Right cardiac atrium (tissue), 5 donors: Measurements from ENCODE around the gene PCSK2. TPM values are rescaled to one million over a fixed set of nuclear protein-coding genes. Genes with fewer than 3 reads are reported as not detected.

Experiments used
- ATAC-seq, 2 donors: fragments of 200-7000 bp; cut with Tn5 transposase; one replicate each; pipeline versions ENCODE4 v1.8.0 to v1.9.1; 2020; ENCODE audit warnings: moderate library complexity in 2 of 2, mild to moderate bottlenecking in 1 of 2
- DNase-seq, 3 donors: peaks; one replicate each; pipeline ENCODE4 v3.0.0-alpha.2; 2020
- H3K27ac ChIP-seq: one replicate; pipeline ENCODE4 v1.5.1; 2013; ENCODE audit warnings: mild to moderate bottlenecking, low read length, control low read depth, moderate library complexity
- H3K27me3 ChIP-seq: one replicate; pipeline ENCODE4 v1.6.1; 2013; ENCODE audit not compliant: control insufficient read depth, insufficient read depth
- H3K4me1 ChIP-seq: one replicate; pipeline ENCODE4 v1.6.1; 2013; ENCODE audit warnings: low read length; ENCODE audit not compliant: control insufficient read depth, insufficient read depth
- H3K4me3 ChIP-seq: one replicate; pipeline ENCODE4 v1.5.1; 2013; ENCODE audit warnings: low read length, control low read depth
- H3K9me3 ChIP-seq: one replicate; pipeline ENCODE4 v1.6.1; 2013; ENCODE audit warnings: low read length; ENCODE audit not compliant: control insufficient read depth
- WGBS: extraction: QIAGEN DNeasy Blood & Tissue Kit; methylation state at CpG from one replicate; pipeline ENCODE4 v1.1.7; 2013; 5-methylcytosine and 5-hydroxymethylcytosine counted together
- intact Hi-C, 4 donors: fragments of 100-400 bp; cut with DNase I; formaldehyde crosslinking; loops; one replicate each; pipeline versions ENCODE4 v1.11.0 to v1.14.0; 2022 to 2023
- polyA plus RNA-seq: library from polyadenylated mRNA; stranded (reverse); fragments of 200-250 nt; gene quantifications from one replicate; pipeline ENCODE4 v1.2.3, GENCODE V29; 2013
- total RNA-seq, 4 donors: library from RNA; stranded (reverse); fragmentation: NEBNext Ultra II Directional; extraction: Animal tissue kit (Norgen Biotek cat#: 25700); gene quantifications; one replicate each; pipeline ENCODE4 v1.2.1, GENCODE V29; 2021
- donor health status: healthy with polysubstance abuse.
- donor health status: DM: no; HTN: yes; CAD: no.
- donor health status: DM: no; HTN: no; CAD: no.
- donor health status: DM: no; HTN: yes; CAD: no; lungs with severe emphysema.
- donor health status: DM: yes; HTN: yes; CAD: no.

The PCSK2 gene
- total and polyA plus RNA-seq, 5 donors, result 1.1 to 3.2 (median 1.9) TPM

DNA sequence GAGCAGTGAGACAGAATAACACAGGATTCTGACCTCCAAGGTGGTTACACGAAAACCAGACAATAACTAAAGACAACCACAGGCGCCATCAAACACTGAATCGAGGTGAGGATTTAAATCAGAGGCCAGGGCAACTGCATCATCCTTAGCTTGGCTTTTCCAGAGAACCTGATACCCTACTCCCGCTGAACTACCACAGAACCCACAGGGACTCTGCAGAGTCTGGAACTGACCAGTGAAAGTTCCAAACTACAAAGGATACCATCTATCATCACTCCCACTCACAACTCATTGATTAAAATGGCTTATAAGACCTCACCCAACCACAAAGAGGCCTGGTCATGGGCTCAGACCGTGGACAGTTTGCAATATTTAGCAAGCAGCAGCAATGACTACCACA lies 219.3 kb downstream of the PCSK2 start:
- no peak for DNase-seq
- no peak for ATAC-seq

DNA sequence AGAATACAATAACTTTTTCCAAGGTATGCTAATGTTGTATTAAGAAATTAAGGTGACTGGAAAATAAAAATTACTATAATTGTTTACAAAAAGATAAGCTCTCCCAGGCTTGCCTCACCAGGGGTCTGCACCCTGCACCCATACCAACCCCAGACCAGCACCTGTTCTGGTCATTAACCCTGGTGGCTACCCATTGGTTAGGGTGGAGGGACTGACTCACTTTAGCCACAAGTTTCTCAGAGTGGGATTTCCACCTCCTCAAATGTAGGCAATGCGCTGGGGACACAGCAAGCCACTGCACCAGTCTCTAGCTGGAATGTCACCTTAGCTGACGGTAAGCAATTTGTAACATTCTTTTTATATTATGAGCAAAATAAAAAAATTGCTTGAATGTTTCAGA lies 221.2 kb downstream of the PCSK2 start:
- WGBS, result 94% methylated on average over 2 of the region's 2 CpGs
- H3K4me3 ChIP-seq, result no peak overlapping the region
- H3K9me3 ChIP-seq, result no peaks in the 10 kb centered on the region
- no peaks in the 10 kb centered on the region for H3K27me3 ChIP-seq
- DNase-seq (no peak), ATAC-seq (no peak)
- H3K27ac ChIP-seq, result no peak overlapping the region
- intact Hi-C loops, result no loop called here
- H3K4me1 ChIP-seq, result no peaks in the 10 kb centered on the region

More for the DNA sequence above, 219.3 kb downstream of the PCSK2 start:
- H3K4me1 ChIP-seq, result no peaks in the 10 kb centered on the region
- intact Hi-C loops, result no loop called here
- no peaks in the 10 kb centered on the region for H3K27me3 ChIP-seq
- H3K27ac ChIP-seq, result no peak overlapping the region
- WGBS, result 76% methylated on average over 5 of the region's 5 CpGs
- no peaks in the 10 kb centered on the region for H3K9me3 ChIP-seq
- no peak overlapping the region for H3K4me3 ChIP-seq

DNA sequence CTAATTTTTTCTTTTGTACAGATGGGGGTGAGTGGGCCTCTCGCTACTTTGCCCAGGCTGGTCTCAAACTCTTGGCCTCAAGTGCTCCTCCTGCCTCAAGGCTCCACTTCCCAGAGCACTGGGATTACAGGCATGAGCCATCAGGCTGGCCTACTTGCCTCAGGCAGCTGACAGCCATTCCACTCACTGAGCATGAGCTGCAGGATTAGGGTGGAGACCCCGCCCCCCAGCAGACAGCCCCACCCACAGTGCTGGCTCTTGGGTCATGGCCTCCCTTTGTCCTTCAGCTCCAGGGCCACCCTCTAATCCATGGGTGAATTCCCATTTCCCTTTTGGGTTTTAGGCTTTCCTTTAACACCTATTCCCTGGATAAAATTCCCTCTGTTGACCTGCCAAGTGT lies 222.2 kb downstream of the PCSK2 start:
- H3K27ac ChIP-seq, result no peak overlapping the region
- no peaks in the 10 kb centered on the region for H3K9me3 ChIP-seq
- WGBS, result 82% methylated on average over 2 of the region's 2 CpGs
- no peak for ATAC-seq
- no peak overlapping the region for H3K4me3 ChIP-seq
- intact Hi-C loops, result no loop called here
- DNase-seq, result no peak
- no peaks in the 10 kb centered on the region for H3K4me1 ChIP-seq
- no peaks in the 10 kb centered on the region for H3K27me3 ChIP-seq

DNA sequence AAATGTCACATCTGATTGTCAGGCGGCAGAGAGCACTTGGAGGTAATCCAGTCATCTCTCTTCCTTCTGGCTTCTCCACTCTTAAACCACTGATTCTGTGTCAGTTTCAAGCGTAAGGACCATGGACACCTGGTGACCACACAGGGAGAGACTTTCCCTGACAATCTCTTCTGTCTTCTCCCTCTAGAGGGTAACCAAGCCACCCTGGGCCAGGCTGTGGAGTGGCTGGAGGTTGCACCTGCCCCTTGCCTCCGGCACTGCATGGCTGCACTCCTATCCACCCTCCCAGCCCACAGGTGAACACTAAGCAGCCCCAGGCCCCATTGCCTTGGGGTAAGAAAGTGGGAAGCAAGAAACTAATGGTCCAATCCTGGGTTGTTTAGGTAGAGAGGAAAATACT lies 225.6 kb downstream of the PCSK2 start:
- ATAC-seq, result no peak

DNA sequence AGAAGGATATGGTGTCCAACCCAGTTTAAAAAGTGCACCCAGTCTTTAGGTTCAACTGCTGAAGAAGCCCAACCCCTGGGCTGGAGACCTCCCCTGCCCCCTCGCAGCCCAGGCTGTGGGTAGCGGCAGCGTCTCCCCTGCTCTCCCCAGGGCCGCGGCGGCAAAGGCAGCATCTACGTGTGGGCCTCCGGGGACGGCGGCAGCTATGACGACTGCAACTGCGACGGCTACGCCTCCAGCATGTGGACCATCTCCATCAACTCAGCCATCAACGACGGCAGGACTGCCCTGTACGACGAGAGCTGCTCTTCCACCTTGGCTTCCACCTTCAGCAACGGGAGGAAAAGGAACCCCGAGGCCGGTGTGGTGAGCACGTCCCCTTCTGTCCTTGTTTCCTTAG lies 226.8 kb downstream of the PCSK2 start:
- 80% methylated on average over 22 of the region's 22 CpGs for WGBS
- no peaks in the 10 kb centered on the region for H3K4me1 ChIP-seq
- ATAC-seq (no peak), DNase-seq (no peak)
- no peak overlapping the region for H3K4me3 ChIP-seq
- no peaks in the 10 kb centered on the region for H3K9me3 ChIP-seq
- H3K27me3 ChIP-seq, result no peaks in the 10 kb centered on the region
- intact Hi-C loops, result no loop called here
- H3K27ac ChIP-seq, result no peak overlapping the region

More for the DNA sequence above, 225.6 kb downstream of the PCSK2 start:
- H3K9me3 ChIP-seq, result no peaks in the 10 kb centered on the region
- H3K27me3 ChIP-seq, result no peaks in the 10 kb centered on the region
- DNase-seq, result no peak
- no peak overlapping the region for H3K4me3 ChIP-seq
- intact Hi-C loops, result no loop called here
- WGBS, result 77% methylated on average over 3 of the region's 3 CpGs
- no peak overlapping the region for H3K27ac ChIP-seq
- no peaks in the 10 kb centered on the region for H3K4me1 ChIP-seq

DNA sequence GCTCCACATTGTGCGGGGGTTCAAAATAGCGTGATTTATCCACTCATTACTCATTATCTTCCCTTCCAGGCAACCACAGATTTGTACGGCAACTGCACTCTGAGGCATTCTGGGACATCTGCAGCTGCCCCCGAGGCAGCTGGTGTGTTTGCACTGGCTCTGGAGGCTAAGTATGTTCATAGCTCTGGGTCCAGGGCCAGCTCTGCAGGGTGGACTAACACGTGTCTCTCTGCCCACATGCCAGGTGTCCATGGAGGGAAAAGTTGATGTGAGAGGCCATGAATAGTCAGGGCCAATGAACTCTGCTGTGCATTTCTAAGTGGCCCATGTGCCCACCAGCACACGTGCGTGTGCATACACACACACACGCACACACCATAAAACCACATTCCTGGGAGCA lies 229.4 kb downstream of the PCSK2 start:
- Histone ChIP-seq H3K9me3 (no peaks in the 10 kb centered on the region), H3K27ac (no peak overlapping the region), H3K27me3 (no peaks in the 10 kb centered on the region), H3K4me3 (no peak overlapping the region), H3K4me1 (no peaks in the 10 kb centered on the region)
- intact Hi-C loops, result no loop called here
- ATAC-seq (no peak), DNase-seq (no peak)
- WGBS, result 77% methylated on average over 8 of the region's 8 CpGs

DNA sequence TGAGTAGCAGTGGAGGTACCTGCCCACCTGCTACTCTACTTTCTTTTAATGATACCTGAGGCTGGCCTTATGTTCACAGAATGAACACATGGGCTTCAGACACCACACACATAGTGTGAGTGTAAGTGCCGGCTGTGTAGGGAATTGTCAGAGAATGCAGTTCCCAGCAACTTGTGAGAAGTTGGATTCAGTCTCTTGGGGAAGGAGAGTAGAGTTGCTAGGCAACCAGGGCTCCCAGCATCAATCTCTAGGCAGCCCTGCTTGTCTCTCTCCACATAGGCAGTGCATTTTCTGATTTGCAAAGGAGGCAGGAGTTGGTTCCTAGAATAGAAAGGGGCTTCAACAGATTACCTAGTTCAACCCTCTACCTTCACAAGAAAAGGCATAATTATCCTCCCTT lies 230.2 kb downstream of the PCSK2 start:
- DNase-seq (no peak), ATAC-seq (no peak)
- intact Hi-C loops, result no loop called here
- no peaks in the 10 kb centered on the region for H3K27me3 ChIP-seq
- H3K4me1 ChIP-seq, result no peaks in the 10 kb centered on the region
- H3K27ac ChIP-seq, result no peak overlapping the region
- WGBS, result 62% methylated on average over 1 of the region's 1 CpG
- no peak overlapping the region for H3K4me3 ChIP-seq
- H3K9me3 ChIP-seq, result no peaks in the 10 kb centered on the region

DNA sequence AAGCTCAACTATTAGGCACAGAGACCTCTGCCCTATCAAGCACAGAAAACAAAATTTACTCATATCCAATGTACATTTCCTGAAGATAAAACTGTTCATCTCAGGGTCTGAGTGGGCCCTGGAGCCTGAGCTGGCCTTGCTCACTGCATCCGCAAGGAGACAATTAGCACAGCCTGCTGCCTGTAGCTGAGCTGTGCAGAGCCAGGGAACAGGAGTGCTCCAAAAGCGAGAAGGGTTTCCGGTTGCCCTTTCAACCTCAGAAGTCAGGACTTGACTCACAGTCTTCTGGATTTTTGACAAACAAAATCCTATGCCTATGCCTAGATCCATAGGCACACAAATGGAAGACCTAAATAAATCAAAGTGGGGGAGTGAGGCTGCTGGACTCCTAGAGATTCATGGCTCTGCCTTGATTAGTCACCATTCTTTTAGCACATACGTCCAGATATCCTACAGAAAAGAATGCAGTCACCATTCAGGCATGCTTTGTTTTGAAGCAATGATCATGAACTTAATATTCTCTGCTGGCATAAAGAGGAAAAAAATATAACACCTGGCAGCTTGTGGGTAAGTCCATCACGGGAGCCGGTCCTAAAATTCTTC lies 230.8 kb downstream of the PCSK2 start:
- H3K27ac ChIP-seq, result no peak overlapping the region
- intact Hi-C loops, result no loop called here
- ATAC-seq (no peak), DNase-seq (no peak)
- H3K4me3 ChIP-seq, result no peak overlapping the region
- H3K4me1 ChIP-seq, result no peaks in the 10 kb centered on the region
- no peaks in the 10 kb centered on the region for H3K27me3 ChIP-seq
- no peaks in the 10 kb centered on the region for H3K9me3 ChIP-seq
- 81% methylated on average over 6 of the region's 6 CpGs for WGBS

DNA sequence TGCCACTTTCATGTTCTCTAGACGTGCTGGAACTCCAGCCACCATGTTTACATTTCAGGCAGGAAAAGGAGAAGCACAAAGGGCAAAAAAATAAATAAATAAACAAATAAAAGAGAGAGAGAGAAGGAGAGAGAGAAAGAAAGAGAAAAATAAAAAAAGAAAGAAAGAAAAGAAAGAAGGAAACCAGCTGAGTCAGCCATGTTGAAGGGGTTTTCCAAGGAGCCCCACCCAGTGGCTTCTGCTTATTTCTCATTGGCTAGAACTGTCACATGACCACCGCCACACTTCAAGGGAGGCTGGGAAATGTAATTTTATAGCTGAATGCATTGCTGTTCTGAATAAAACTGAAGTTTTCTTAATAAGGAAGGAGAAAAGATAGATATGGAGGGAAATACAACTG lies 233.3 kb downstream of the PCSK2 start:
- no peaks in the 10 kb centered on the region for H3K9me3 ChIP-seq
- no peak overlapping the region for H3K27ac ChIP-seq
- H3K4me1 ChIP-seq, result no peaks in the 10 kb centered on the region
- no peak for ATAC-seq
- no peak overlapping the region for H3K4me3 ChIP-seq
- no peaks in the 10 kb centered on the region for H3K27me3 ChIP-seq
- intact Hi-C loops, result no loop called here
- 79% methylated on average over 2 of the region's 2 CpGs for WGBS
- DNase-seq, result no peak

DNA sequence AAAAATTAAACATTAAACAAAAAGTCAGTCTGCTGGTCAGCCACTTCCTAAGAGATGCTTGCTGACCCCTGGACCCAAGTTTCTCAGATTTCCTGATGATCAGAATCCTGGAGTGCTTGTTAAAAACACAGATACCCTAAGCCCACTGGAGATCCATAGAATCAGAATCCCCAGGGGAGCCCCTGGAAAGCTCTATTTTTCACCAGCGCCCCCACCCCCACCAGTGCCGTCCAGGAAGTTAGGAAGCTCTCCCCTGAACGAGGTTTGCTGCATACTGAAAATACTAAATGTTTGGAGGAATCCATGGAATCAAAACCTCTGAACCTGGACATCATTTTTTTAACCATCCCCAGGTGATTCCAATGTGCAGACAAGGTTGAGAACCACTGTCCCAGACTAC lies 235.1 kb downstream of the PCSK2 start:
- ATAC-seq (no peak), DNase-seq (no peak)
- no peaks in the 10 kb centered on the region for H3K27me3 ChIP-seq
- H3K4me1 ChIP-seq, result no peaks in the 10 kb centered on the region
- no peak overlapping the region for H3K4me3 ChIP-seq
- WGBS, result 61% methylated on average over 3 of the region's 3 CpGs
- H3K27ac ChIP-seq, result no peak overlapping the region
- no peaks in the 10 kb centered on the region for H3K9me3 ChIP-seq
- intact Hi-C loops, result no loop called here

DNA sequence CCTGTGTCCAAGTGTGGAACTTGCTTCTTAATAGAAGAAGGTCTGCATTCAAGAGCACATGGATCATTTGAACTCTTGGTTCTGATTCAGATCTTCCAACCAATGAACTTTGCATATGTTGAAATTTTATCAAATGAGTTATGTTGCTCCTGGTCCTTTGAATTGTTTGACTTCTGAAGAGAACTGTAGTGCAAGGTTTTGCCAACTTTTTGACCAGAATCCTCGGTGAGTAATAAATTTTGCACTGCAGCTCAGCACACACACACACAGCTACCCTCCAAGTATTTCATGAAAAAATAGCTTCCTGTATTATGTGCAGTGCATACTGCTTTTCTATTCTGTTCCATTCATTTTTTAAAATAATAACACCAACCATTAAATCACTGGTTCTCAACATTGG lies 236.9 kb downstream of the PCSK2 start:
- H3K4me1 ChIP-seq, result no peaks in the 10 kb centered on the region

DNA sequence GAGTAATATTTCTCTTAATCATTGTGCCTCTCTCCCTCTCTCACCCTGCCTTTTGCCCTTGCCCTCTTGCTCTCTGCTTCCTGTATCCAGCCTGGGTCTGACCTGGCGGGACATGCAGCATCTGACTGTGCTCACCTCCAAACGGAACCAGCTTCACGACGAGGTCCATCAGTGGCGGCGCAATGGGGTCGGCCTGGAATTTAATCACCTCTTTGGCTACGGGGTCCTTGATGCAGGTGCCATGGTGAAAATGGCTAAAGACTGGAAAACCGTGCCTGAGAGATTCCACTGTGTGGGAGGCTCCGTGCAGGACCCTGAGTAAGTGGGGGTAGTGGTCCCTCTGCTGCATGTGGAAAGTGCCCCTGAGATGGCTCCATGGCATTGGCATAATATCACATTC lies 238.4 kb downstream of the PCSK2 start:
- no peaks in the 10 kb centered on the region for H3K27me3 ChIP-seq
- H3K9me3 ChIP-seq, result no peaks in the 10 kb centered on the region
- intact Hi-C loops, result no loop called here
- ATAC-seq (no peak), DNase-seq (no peak)
- no peak overlapping the region for H3K27ac ChIP-seq
- no peaks in the 10 kb centered on the region for H3K4me1 ChIP-seq
- H3K4me3 ChIP-seq, result no peak overlapping the region
- WGBS, result 87% methylated on average over 10 of the region's 10 CpGs

More for the DNA sequence above, 236.9 kb downstream of the PCSK2 start:
- intact Hi-C loops, result no loop called here
- DNase-seq (no peak), ATAC-seq (no peak)
- H3K9me3 ChIP-seq, result no peaks in the 10 kb centered on the region
- WGBS, result 63% methylated on average over 1 of the region's 1 CpG
- H3K27ac ChIP-seq, result no peak overlapping the region
- no peak overlapping the region for H3K4me3 ChIP-seq
- no peaks in the 10 kb centered on the region for H3K27me3 ChIP-seq
